GM23338 (cell line): Measurements from ENCODE around the gene RNF130. TPM values are rescaled to one million over a fixed set of nuclear protein-coding genes. Genes with fewer than 3 reads are reported as not detected.

Experiments
- ATAC-seq: fragments of 200-7000 bp; cut with Tn5 transposase; 3 replicates; pipeline ENCODE4 v1.9.1; 2020
- DNase-seq: peaks from one replicate; pipeline ENCODE4 v3.0.0-alpha.2; 2015; ENCODE audit warnings: low spot score
- H2AFZ ChIP-seq: fragments of 200-600 bp; sonication (generic); 2 replicates; pipeline ENCODE4 v1.8.0; 2016; ENCODE audit warnings: antibody characterized with exemption, mild to moderate bottlenecking, moderate library complexity
- H3F3A ChIP-seq: fragments of 200-600 bp; sonication (generic); replicated peaks from 2 replicates; pipeline ENCODE4 v1.8.0; 2017; ENCODE audit warnings: antibody characterized with exemption, mixed run types, low read depth
- H3K27ac ChIP-seq: fragments of 200-600 bp; sonication (generic); 2 replicates; pipeline ENCODE4 v1.6.1; 2016; ENCODE audit warnings: low read depth
- H3K27me3 ChIP-seq: fragments of 200-600 bp; sonication (generic); 2 replicates; pipeline ENCODE4 v1.8.0; 2016; ENCODE audit warnings: mild to moderate bottlenecking, mixed run types, moderate library complexity; ENCODE audit not compliant: insufficient read depth
- H3K36me3 ChIP-seq: fragments of 200-600 bp; sonication (generic); 2 replicates; pipeline ENCODE4 v1.8.0; 2016; ENCODE audit warnings: mild to moderate bottlenecking; ENCODE audit not compliant: insufficient read depth
- H3K4me1 ChIP-seq: fragments of 200-600 bp; sonication (generic); 2 replicates; pipeline ENCODE4 v1.8.0; 2016; ENCODE audit warnings: mild to moderate bottlenecking, moderate library complexity; ENCODE audit not compliant: insufficient read depth
- H3K4me2 ChIP-seq: fragments of 200-600 bp; sonication (generic); 2 replicates; pipeline ENCODE4 v1.7.1; 2017; ENCODE audit warnings: mixed run types
- H3K4me3 ChIP-seq: fragments of 200-600 bp; sonication (generic); 2 replicates; pipeline ENCODE4 v1.6.1; 2016; ENCODE audit warnings: mixed run types
- H3K79me2 ChIP-seq: fragments of 200-600 bp; sonication (generic); replicated peaks from 2 replicates; pipeline ENCODE4 v1.8.0; 2017; ENCODE audit warnings: mild to moderate bottlenecking; ENCODE audit not compliant: insufficient read depth
- H3K9me2 ChIP-seq: fragments of 200-600 bp; sonication (generic); 2 replicates; pipeline ENCODE4 v1.8.0; 2017; ENCODE audit not compliant: insufficient read depth
- H4K20me1 ChIP-seq: fragments of 200-600 bp; sonication (generic); replicated peaks from 2 replicates; pipeline ENCODE4 v1.8.0; 2017; ENCODE audit warnings: mild to moderate bottlenecking; ENCODE audit not compliant: insufficient read depth
- H3K27ac Mint-ChIP-seq: 2 replicates; pipeline ENCODE4 v1.8.0; 2020; ENCODE audit warnings: inconsistent platforms, mild to moderate bottlenecking, moderate library complexity, mixed read lengths
- H3K27me3 Mint-ChIP-seq: 3 replicates; pipeline ENCODE4 v1.8.0; 2022; ENCODE audit warnings: low read depth, mild to moderate bottlenecking, moderate library complexity, mixed read lengths, inconsistent platforms; ENCODE audit not compliant: insufficient read depth, poor library complexity
- H3K36me3 Mint-ChIP-seq: 3 replicates; pipeline ENCODE4 v1.8.0; 2021; ENCODE audit warnings: low read depth, mild to moderate bottlenecking, inconsistent platforms, moderate library complexity, mixed read lengths
- H3K4me1 Mint-ChIP-seq: 3 replicates; pipeline ENCODE4 v1.8.0; 2020; ENCODE audit warnings: mild to moderate bottlenecking, inconsistent platforms, mixed read lengths
- H3K4me3 Mint-ChIP-seq: 3 replicates; pipeline ENCODE4 v1.8.0; 2021; ENCODE audit warnings: moderate library complexity, mild to moderate bottlenecking, inconsistent platforms, mixed read lengths
- H3K9me3 Mint-ChIP-seq: 3 replicates; pipeline ENCODE4 v1.8.0; 2020; ENCODE audit warnings: moderate library complexity, mild to moderate bottlenecking, inconsistent platforms, mixed read lengths
- CTCF ChIP-seq, 2 experiments: fragments of 200-600 bp in 1 of 2; sonication (generic) in 1 of 2; conservative IDR thresholded peaks; 2 replicates each; pipeline versions ENCODE4 v1.5.1 to v1.6.1; 2016 to 2017; ENCODE audit warnings: antibody characterized with exemption in 2 of 2, low read depth in 2 of 2, mild to moderate bottlenecking in 2 of 2, moderate library complexity in 1 of 2
- ETS1 ChIP-seq: IDR thresholded peaks from 2 replicates; pipeline ENCODE4 v1.6.1; 2016; ENCODE audit warnings: antibody characterized with exemption
- JUNB ChIP-seq: IDR thresholded peaks from one replicate; pipeline ENCODE4 v1.6.1; 2016; ENCODE audit warnings: antibody characterized with exemption; ENCODE audit not compliant: unreplicated experiment
- NANOG ChIP-seq: IDR thresholded peaks from 2 replicates; pipeline ENCODE4 v1.6.1; 2016; ENCODE audit warnings: antibody characterized with exemption, borderline replicate concordance
- REST ChIP-seq: IDR thresholded peaks from one replicate; pipeline ENCODE4 v1.6.1; 2018; ENCODE audit warnings: antibody characterized with exemption; ENCODE audit not compliant: unreplicated experiment
- STAT1 ChIP-seq: IDR thresholded peaks from one replicate; pipeline ENCODE4 v1.6.1; 2016; ENCODE audit warnings: antibody characterized with exemption; ENCODE audit not compliant: unreplicated experiment
- ZNF462 ChIP-seq: fragments of 250-450 bp; sonication (Bioruptor Pico); IDR thresholded peaks from 2 replicates; pipeline ENCODE4 v1.5.0; 2020; ENCODE audit warnings: mild to moderate bottlenecking, moderate library complexity
- polyA plus RNA-seq: library from polyadenylated mRNA; unstranded; fragments of >200 nt; fragmentation: Nextera tagmentation; extraction: Ambion mirVana; gene quantifications from 2 replicates; pipeline ENCODE4 v1.2.1, GENCODE V29; 2016
- total RNA-seq: library from RNA; depleted of rRNA; stranded (reverse); fragments of >200 nt; shearing (Covaris generic); gene quantifications from 2 replicates; pipeline ENCODE4 v1.2.3, GENCODE V29; 2014

RNF130 gene
- total and polyA plus RNA-seq, 2 experiments from 2014 or later, result 60.1 to 97.3 TPM

- TF ChIP-seq CTCF (conservative IDR thresholded peaks at IDR 0.05; ENCODE audit: low read depth in 2 of 2), result no peak
Measured at GRCh38 chr5:180101451-180102105, 30.0 kb upstream of the RNF130 start (continued).

- Histone ChIP-seq H3K27me3 (no peaks in the 10 kb centered on the region), H3K27ac (no peak overlapping the region), H3K9me2 (no peaks in the 10 kb centered on the region), H3K4me1 (no peaks in the 10 kb centered on the region), H3K36me3 (no peaks in the 10 kb centered on the region), H3K4me2 (no peak overlapping the region), H2AFZ (no peak overlapping the region), H3F3A (no peaks in the 10 kb centered on the region), H3K4me3 (no peak overlapping the region), H4K20me1 (no peaks in the 10 kb centered on the region), H3K79me2 (no peaks in the 10 kb centered on the region)
- peaks cover 3% of the 10 kb centered on the region for H3K27me3 Mint-ChIP-seq
- H3K4me1 Mint-ChIP-seq, result no peaks in the 10 kb centered on the region
- H3K27ac Mint-ChIP-seq, result no peak overlapping the region
- H3K4me3 Mint-ChIP-seq, result no peak overlapping the region
- DNase-seq (no peak), ATAC-seq (no peak)
- H3K9me3 Mint-ChIP-seq, result no peaks in the 10 kb centered on the region; the same call in 2 of the 3 replicates
- no peaks in the 10 kb centered on the region; the same call in 2 of the 3 replicates for H3K36me3 Mint-ChIP-seq
- TF ChIP-seq ETS1 (no peak), CTCF (conservative IDR thresholded peaks at IDR 0.05; ENCODE audit: low read depth in 2 of 2) (no peak), NANOG (no peak), ZNF462 (CRISPR knock-in tag) (no peak), STAT1 (no peak), JUNB (no peak), REST (no peak)
Measured at GRCh38 chr5:180100621-180101450, 29.3 kb upstream of the RNF130 start.
